GM12865 (cell line): ENCODE results near the gene DYRK1B.

ENCODE experiments used
- DNase-seq: peaks from one replicate; pipeline ENCODE4 v3.0.0; 2010; ENCODE audit warnings: low read depth
- H3K4me3 ChIP-seq: 2 replicates; pipeline ENCODE4 v1.5.1; 2011; ENCODE audit warnings: mild to moderate bottlenecking, low read depth, low read length, control low read depth
- TF ChIP-seq, protein P1 (sequence below): IDR thresholded peaks from 2 replicates; pipeline ENCODE4 v1.5.1; 2011; ENCODE audit warnings: low read length, control low read depth, low read depth, inconsistent platforms; ENCODE audit not compliant: insufficient read depth; ENCODE audit errors: missing control alignments

Gene DYRK1B

DNA sequence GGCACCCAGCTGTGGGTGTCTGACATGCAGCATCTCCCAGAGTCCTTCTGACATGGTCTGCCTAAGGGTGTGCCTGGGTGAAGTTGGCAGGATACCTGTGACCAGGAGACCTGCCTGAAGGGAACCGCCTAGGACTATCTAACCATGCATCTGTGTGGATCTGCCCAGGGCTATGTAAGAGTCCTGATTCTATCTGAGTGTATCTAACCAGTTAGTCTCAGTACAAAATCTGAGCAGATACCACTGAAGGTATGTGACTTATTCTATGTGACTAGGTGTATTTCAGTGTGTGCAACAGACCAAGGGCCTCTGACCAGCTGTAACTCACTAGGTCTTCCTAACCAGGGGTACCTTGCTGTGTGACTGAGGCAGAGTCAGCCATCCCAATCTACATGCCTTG is 40.4 kb upstream of the DYRK1B start:
- TF ChIP-seq, protein P1, sequence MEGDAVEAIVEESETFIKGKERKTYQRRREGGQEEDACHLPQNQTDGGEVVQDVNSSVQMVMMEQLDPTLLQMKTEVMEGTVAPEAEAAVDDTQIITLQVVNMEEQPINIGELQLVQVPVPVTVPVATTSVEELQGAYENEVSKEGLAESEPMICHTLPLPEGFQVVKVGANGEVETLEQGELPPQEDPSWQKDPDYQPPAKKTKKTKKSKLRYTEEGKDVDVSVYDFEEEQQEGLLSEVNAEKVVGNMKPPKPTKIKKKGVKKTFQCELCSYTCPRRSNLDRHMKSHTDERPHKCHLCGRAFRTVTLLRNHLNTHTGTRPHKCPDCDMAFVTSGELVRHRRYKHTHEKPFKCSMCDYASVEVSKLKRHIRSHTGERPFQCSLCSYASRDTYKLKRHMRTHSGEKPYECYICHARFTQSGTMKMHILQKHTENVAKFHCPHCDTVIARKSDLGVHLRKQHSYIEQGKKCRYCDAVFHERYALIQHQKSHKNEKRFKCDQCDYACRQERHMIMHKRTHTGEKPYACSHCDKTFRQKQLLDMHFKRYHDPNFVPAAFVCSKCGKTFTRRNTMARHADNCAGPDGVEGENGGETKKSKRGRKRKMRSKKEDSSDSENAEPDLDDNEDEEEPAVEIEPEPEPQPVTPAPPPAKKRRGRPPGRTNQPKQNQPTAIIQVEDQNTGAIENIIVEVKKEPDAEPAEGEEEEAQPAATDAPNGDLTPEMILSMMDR, result no peak
- no peak for DNase-seq

DNA sequence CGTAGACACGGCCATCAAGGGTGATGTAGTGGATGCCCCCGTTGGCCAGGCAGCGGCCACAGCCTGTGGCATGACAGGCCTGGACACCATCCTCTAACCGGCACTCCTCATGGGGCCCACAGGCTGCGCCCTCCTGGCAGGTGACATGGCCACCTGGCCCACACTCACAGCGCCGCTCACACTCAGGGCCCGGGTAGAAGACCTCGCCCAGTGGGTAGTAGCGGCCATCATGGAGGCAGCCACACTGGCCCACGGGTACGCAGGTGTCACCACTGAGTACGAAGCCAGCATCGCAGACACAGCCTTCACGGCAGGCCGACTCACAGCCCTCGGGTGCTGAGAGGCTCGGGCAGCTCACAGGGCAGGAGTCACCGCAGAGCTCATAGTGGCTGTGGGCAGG is 39.4 kb upstream of the DYRK1B start:
- TF ChIP-seq, protein P1, result no peak
- DNase-seq, result no peak
- H3K4me3 ChIP-seq, result no peak overlapping the region

More for the DNA sequence above, 40.4 kb upstream of the DYRK1B start:
- H3K4me3 ChIP-seq, result no peak overlapping the region

DNA sequence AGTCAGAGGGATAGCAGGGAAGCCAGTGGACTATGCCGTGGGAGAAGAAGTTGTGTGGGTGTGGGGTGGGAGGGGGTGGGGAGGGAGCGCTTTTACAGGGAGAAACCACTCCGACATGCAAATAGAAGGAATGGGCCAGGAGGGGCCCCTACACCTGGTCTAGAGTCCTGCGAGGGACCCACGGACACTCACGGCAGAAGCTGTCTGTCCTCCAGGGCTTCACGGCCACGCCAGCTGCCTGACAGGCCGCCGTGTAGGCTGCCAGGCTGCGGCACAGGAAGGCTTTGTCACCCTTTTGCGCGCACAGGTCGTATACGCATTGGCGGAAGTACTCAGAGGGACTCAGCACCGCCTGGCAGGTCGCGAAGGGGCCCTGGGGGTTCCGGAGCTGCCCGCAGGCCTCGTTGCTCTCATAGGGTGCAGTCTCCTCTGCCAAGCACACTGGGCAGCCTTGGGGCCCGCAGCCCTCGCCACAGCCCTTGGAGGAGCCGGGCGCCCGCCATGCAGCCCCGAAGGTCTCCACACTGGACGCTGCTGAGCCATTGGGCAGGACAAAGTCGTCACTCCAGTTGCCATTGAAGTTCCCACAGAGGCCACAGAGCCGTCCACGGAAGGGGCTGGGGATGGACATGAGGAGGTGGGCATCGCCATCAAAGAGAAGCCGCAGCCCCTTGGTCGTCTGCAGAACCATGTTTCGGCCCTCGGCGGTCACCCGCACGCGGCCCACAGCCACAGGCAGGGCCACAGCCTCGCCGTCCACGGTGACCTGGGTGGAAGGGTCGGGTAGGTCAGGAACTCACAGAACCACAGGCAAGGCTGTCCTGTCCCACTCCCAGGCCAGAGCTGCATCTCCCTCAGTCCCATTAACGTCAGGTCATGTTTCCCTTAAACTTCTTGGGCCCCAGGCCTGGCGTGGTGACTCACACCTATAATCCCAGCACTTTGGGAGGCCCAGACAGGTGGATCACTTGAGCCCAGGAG is 38.2 kb upstream of the DYRK1B start:
- H3K4me3 ChIP-seq, result no peak overlapping the region
- DNase-seq, result no peak
- TF ChIP-seq, protein P1, result no peak

DNA sequence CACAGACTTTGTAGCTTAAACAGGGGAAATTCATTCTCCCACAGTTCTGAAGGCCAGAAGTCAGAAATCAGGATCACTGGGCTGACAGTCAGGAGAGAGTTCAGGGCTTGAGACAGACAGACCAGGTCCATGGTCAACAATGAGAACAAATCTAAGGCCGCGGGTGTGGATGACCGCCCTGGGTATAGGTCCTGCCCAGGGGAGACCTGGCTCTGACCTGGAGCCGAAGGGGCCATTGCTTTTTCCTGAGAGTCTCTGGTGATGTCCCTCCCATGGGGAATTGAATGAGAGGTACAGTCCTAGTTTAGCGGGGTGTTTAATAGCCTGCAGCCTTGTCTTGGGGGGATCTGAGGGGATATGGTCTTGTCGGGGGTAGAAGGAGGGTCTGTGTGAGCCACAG is 37.4 kb upstream of the DYRK1B start:
- H3K4me3 ChIP-seq, result no peak overlapping the region
- TF ChIP-seq, protein P1, result no peak
- no peak for DNase-seq

DNA sequence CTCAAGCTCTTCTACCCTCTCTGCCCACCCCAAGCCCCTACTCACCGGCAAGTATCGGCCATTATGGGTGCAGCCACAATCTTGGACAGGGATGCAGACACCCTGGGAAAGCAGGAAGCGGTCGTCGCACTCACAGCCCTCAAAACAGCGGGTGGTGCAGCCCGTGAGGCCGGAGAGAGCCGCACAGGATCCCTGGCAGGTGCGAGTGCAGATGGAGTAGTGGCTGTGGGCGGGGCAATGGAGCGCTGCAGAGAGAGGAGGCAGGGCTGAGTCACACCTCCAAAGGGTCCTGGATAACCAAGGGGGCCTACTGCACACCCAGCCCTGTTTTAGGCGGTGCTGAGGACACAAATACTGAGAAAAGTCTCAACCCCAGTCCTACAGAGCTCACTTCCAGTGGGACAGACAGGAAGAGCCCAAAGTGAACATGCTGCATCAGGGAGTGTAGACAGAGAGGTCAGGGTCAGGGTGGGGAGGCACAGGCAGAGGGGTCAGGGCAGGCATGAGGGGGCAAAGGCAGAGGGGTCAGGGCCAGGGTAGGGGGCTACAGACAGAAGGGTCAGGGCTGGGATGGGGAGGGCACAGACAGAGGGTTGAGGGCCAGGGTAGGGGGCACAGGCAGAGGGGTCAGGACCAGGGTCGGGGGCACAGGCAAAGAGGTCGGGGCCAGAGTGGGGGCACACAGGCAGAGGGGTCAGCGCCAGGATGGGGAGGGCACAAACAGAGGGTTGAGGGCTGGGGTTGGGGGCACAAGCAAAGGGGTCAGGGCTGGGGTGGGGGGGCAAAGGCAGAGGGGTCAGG is 36.4 kb upstream of the DYRK1B start:
- DNase-seq, result no peak
- no peak overlapping the region for H3K4me3 ChIP-seq
- TF ChIP-seq, protein P1, result no peak

DNA sequence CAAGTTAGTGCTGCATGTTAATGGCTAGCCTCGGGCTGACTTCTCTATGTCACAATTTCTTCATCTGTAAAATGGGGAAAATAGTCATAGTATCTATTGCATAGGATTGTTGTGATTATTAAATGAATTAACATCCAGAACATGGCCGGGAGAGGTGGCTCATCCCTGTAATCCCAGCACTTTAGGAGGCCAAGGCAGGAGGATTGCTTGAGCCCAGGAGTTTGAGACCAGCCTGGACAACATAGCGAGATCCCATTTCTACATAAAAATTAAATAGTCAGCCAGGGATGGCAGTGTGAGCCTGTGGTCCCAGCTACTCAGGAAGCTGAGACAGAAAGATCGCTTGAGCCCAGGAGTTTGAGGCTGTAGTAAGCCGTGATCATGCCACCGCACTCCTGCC is 34.0 kb upstream of the DYRK1B start:
- DNase-seq, result no peak
- H3K4me3 ChIP-seq, result no peak overlapping the region
- TF ChIP-seq, protein P1, result no peak
